Neural cell (in vitro differentiated cells): ENCODE data around the gene DUSP5.

Experiments
- EP300 ChIP-seq: fragments of 450-650 bp; conservative IDR thresholded peaks from 2 replicates; pipeline ENCODE4 v1.6.1; 2014; ENCODE audit warnings: antibody characterized with exemption, mild to moderate bottlenecking, moderate library complexity; ENCODE audit not compliant: poor library complexity, severe bottlenecking
- RAD21 ChIP-seq: fragments of 450-650 bp; conservative IDR thresholded peaks from 2 replicates; pipeline ENCODE4 v1.6.1; 2014; ENCODE audit warnings: antibody characterized with exemption, mild to moderate bottlenecking, moderate library complexity
- TF ChIP-seq, protein P1 (sequence below): fragments of 450-650 bp; IDR thresholded peaks from 2 replicates; pipeline ENCODE4 v1.5.1; 2014; ENCODE audit warnings: antibody characterized with exemption, mild to moderate bottlenecking, moderate library complexity; ENCODE audit not compliant: poor library complexity, severe bottlenecking
- TF ChIP-seq, protein P2 (sequence below): IDR thresholded peaks from 2 replicates; pipeline ENCODE4 v1.6.1; 2012; ENCODE audit warnings: borderline replicate concordance

DNA sequence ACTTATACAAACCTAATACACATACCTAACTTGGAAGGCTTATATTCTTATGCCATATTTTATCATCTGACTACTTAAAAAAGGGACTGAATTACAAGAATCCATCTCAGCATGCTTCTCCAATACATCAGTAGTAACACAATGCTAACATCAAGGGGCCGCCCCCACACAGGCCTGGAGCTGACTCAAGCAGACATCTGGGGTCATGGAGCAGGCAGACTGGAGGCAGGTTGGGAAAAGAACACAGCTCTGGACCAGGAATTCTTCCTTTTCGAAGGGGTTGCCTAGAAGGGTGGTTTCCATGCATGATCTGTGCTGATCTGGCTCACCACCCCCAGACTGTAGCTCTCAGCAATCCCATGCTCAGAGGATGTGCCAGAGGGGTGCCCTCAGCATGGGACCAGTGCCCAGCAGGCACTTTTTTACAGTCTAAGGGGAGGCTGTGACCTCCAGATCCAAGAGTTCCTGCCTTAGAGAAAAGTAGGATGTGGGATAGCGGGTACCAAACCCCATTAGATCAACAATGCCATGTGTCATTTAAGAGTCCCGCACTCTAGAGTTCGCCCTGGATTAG is 26.1 kb upstream of the DUSP5 start:
- TF ChIP-seq EP300 (no peak), RAD21 (no peak)
- TF ChIP-seq, protein P1, sequence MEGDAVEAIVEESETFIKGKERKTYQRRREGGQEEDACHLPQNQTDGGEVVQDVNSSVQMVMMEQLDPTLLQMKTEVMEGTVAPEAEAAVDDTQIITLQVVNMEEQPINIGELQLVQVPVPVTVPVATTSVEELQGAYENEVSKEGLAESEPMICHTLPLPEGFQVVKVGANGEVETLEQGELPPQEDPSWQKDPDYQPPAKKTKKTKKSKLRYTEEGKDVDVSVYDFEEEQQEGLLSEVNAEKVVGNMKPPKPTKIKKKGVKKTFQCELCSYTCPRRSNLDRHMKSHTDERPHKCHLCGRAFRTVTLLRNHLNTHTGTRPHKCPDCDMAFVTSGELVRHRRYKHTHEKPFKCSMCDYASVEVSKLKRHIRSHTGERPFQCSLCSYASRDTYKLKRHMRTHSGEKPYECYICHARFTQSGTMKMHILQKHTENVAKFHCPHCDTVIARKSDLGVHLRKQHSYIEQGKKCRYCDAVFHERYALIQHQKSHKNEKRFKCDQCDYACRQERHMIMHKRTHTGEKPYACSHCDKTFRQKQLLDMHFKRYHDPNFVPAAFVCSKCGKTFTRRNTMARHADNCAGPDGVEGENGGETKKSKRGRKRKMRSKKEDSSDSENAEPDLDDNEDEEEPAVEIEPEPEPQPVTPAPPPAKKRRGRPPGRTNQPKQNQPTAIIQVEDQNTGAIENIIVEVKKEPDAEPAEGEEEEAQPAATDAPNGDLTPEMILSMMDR: no peak
- TF ChIP-seq, protein P2, sequence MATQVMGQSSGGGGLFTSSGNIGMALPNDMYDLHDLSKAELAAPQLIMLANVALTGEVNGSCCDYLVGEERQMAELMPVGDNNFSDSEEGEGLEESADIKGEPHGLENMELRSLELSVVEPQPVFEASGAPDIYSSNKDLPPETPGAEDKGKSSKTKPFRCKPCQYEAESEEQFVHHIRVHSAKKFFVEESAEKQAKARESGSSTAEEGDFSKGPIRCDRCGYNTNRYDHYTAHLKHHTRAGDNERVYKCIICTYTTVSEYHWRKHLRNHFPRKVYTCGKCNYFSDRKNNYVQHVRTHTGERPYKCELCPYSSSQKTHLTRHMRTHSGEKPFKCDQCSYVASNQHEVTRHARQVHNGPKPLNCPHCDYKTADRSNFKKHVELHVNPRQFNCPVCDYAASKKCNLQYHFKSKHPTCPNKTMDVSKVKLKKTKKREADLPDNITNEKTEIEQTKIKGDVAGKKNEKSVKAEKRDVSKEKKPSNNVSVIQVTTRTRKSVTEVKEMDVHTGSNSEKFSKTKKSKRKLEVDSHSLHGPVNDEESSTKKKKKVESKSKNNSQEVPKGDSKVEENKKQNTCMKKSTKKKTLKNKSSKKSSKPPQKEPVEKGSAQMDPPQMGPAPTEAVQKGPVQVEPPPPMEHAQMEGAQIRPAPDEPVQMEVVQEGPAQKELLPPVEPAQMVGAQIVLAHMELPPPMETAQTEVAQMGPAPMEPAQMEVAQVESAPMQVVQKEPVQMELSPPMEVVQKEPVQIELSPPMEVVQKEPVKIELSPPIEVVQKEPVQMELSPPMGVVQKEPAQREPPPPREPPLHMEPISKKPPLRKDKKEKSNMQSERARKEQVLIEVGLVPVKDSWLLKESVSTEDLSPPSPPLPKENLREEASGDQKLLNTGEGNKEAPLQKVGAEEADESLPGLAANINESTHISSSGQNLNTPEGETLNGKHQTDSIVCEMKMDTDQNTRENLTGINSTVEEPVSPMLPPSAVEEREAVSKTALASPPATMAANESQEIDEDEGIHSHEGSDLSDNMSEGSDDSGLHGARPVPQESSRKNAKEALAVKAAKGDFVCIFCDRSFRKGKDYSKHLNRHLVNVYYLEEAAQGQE: no peak
